GM11168 (cell line): ENCODE data around the gene AFF2.

Experiments used
- in situ Hi-C: fragments of 300-500 bp; cut with MboI; formaldehyde crosslinking; loops from one replicate; pipeline ENCODE4 v1.12.0; 2022; ENCODE audit warnings: low sequenced_read_pairs; ENCODE audit not compliant: unreplicated experiment

AFF2 gene

DNA sequence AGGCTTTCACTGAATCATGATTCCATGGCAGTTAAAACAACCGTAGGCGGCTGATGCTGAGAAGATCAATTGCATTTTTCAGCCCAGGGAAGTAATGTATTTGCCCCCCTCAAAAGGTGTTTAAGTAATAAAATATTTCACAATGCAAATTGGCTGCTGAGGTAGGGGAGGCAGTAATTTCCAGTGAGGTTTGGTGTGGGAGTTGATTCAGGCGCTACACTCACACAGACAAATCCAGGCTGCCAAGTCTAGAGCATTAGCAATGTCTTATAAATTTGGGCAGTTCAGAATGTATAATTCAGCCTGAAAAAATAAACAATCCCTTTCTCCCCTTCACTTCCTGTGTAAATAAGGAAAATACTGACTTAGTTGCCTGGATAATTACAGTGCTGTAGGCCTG, 543.0 kb downstream of the AFF2 start:
- in situ Hi-C loops = no loop called here

DNA sequence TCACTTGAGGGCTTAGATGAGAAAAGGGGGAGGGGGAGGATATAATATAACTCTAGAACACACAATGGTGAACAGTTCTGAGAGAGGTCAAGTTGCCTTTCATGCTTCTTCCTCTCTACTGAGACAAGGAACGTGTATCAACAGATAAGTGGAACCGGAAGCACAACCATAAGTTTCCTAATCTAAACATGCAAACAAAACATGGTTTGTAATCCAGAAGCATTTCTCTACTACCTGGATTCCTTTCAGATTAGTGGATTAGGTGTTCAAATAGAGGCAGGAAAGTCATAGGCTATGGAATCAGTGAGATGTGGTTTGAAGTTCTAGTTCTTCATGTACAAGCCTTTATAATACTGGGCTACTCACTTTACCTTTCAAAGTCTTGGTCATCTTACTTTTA, 544.1 kb downstream of the AFF2 start:
- in situ Hi-C loops = no loop called here

DNA sequence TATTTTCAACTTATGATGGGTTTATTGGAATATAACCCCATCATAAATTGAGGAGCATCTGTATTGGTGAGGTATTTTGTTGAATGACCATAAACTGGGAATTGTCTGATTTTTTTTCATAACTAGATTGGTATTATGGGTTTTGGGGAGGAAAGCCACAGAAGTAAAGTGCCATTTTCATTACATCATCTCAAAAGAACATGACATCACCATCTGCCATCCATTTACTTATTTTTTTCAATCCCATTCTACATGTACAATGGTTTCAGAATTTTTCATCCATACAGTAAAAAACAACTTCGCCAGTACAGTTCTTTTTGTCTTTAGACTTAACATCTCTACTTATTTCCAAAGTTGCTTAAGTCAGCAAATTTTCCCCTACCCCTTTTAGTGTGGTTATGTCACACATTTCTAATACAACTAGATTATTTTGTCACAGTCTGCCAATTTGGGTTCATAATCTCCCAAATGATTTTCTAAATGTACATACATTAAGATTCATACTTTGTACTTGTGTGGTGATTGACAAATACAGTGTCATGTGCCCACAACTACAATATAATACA, 545.3 kb downstream of the AFF2 start:
- in situ Hi-C loops = no loop called here
